Measurements from ENCODE around the gene PLXNA4.
A peak's percentile ranks its signal among the peaks of the same experiment; 100 is the strongest.
"Not testable (repeated sequence)": the region's sequence is repeated elsewhere in the genome, so short reads cannot be mapped to it uniquely, and the experiment has no call there.

The PLXNA4 gene

GRCh38 chr7:132575982-132576720, at the start of gene PLXNA4:
Gene PLXNA4, minus strand, starts transcription at chr7:132576470. Its CDS starts 67,777 bp downstream, at chr7:132508693.
- DNase-seq, result no peak

- no peak for DNase-seq
These were observed 49.4 kb upstream of the PLXNA4 start for GRCh38 chr7:132625651-132626050.

GRCh38 chr7:132622081-132622480, 45.8 kb upstream of the PLXNA4 start:
- no peak for DNase-seq

- no peak for DNase-seq
These were observed 43.7 kb upstream of the PLXNA4 start for GRCh38 chr7:132619967-132620366.

- DNase-seq, result no peak
These were observed 42.7 kb upstream of the PLXNA4 start for GRCh38 chr7:132618956-132619305.

- DNase-seq, result no peak
These were observed 42.1 kb upstream of the PLXNA4 start for GRCh38 chr7:132618271-132618955.

GRCh38 chr7:132614428-132615318, 38.4 kb upstream of the PLXNA4 start:
- DNase-seq, result peak; percentile 60

- DNase-seq, result no peak
These were observed 37.5 kb upstream of the PLXNA4 start for GRCh38 chr7:132613737-132614136.

GRCh38 chr7:132610995-132611394, 34.7 kb upstream of the PLXNA4 start:
- no peak for DNase-seq

- no peak for DNase-seq
These were observed 33.7 kb upstream of the PLXNA4 start for GRCh38 chr7:132609906-132610520.

GRCh38 chr7:132609222-132609621, 33.0 kb upstream of the PLXNA4 start:
- no peak for DNase-seq

- DNase-seq, result no peak
These were observed 32.3 kb upstream of the PLXNA4 start for GRCh38 chr7:132608523-132608922.

GRCh38 chr7:132607656-132608055, 31.4 kb upstream of the PLXNA4 start:
- no peak for DNase-seq

GRCh38 chr7:132604121-132604520, 27.9 kb upstream of the PLXNA4 start:
- no peak for DNase-seq

- DNase-seq, result no peak
These were observed 27.1 kb upstream of the PLXNA4 start for GRCh38 chr7:132603220-132603833.

- DNase-seq, result no peak
These were observed 25.5 kb upstream of the PLXNA4 start for GRCh38 chr7:132601783-132602182.

GRCh38 chr7:132596588-132596987, 20.3 kb upstream of the PLXNA4 start:
- no peak for DNase-seq

- DNase-seq, result not testable (repeated sequence)
These were observed 18.5 kb upstream of the PLXNA4 start for GRCh38 chr7:132594741-132595140.

- no peak for DNase-seq
These were observed 16.7 kb upstream of the PLXNA4 start for GRCh38 chr7:132592936-132593335.

GRCh38 chr7:132592231-132592920, 16.1 kb upstream of the PLXNA4 start:
- no peak for DNase-seq

GRCh38 chr7:132590162-132590561, 13.9 kb upstream of the PLXNA4 start:
- no peak for DNase-seq

- DNase-seq, result no peak
These were observed 12.3 kb upstream of the PLXNA4 start for GRCh38 chr7:132588596-132588995.
